Stimulated activated naive CD4-positive, alpha-beta T cell (primary cell): Measurements from ENCODE around the gene KRT1.

Experiments used
- DNase-seq, 6 experiments: peaks; one replicate each; lab custom pipeline; 2025; lab: John Stamatoyannopoulos, UW

KRT1 gene

GRCh38 chr12:52698651-52699340 is 18.6 kb upstream of the KRT1 start:
- no peak for DNase-seq

- no peak for DNase-seq
These were observed 16.9 kb upstream of the KRT1 start for GRCh38 chr12:52697058-52697582.

- no peak for DNase-seq
These were observed 16.4 kb upstream of the KRT1 start for GRCh38 chr12:52696588-52696987.

GRCh38 chr12:52695039-52695438 is 14.8 kb upstream of the KRT1 start:
- no peak for DNase-seq

- no peak for DNase-seq
These were observed 13.9 kb upstream of the KRT1 start for GRCh38 chr12:52694151-52694550.

GRCh38 chr12:52693261-52693660 is 13.1 kb upstream of the KRT1 start:
- DNase-seq, result no peak

- no peak for DNase-seq
These were observed 12.0 kb upstream of the KRT1 start for GRCh38 chr12:52692254-52692653.

- no peak for DNase-seq
These were observed 11.6 kb upstream of the KRT1 start for GRCh38 chr12:52691841-52692150.

GRCh38 chr12:52691076-52691840 is 11.1 kb upstream of the KRT1 start:
- peak; percentile 23 to 72 (median 52) for DNase-seq

- DNase-seq, result peak in 1 of 6 experiments; percentile 19
These were observed 10.3 kb upstream of the KRT1 start for GRCh38 chr12:52690351-52691075.

- DNase-seq, result no peak
These were observed 9.7 kb upstream of the KRT1 start for GRCh38 chr12:52689936-52690335.

- DNase-seq, result no peak
These were observed 9.0 kb upstream of the KRT1 start for GRCh38 chr12:52689239-52689638.

GRCh38 chr12:52688481-52688880 is 8.3 kb upstream of the KRT1 start:
- DNase-seq, result no peak

GRCh38 chr12:52687497-52688385 is 7.5 kb upstream of the KRT1 start:
- DNase-seq, result no peak

- no peak for DNase-seq
These were observed 6.7 kb upstream of the KRT1 start for GRCh38 chr12:52686756-52687487.

GRCh38 chr12:52686063-52686462 is 5.9 kb upstream of the KRT1 start:
- no peak for DNase-seq

GRCh38 chr12:52685406-52685890 is 5.2 kb upstream of the KRT1 start:
- DNase-seq, result no peak

GRCh38 chr12:52684431-52684830 is 4.2 kb upstream of the KRT1 start:
- no peak for DNase-seq

- DNase-seq, result no peak
These were observed 3.5 kb upstream of the KRT1 start for GRCh38 chr12:52683575-52684300.

GRCh38 chr12:52682938-52683574 is 2.8 kb upstream of the KRT1 start:
- DNase-seq, result no peak
